Measurements from ENCODE around the gene STAU1.

DNA sequence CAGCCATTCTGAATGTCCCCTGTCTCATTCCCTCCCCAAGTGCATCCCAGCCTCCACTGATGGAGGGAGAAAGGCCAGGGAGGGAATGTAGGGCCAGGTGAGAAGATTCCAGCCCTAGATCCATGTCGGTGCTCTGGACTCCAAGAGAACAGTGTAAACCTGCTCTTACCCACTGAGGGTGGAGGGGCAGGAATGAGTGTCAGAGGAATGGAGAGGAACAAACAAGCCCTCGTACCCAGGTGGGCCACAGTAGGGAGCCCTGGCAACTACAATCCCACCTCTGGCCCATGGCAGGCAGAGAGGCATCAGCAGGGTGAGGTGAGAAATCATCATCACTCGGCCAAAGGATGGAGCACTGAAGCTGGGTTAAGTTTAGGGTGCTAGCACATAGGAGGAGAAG is 54.6 kb downstream of the STAU1 start:
- TF ChIP-seq EZH2 (IDR thresholded peaks at IDR 0.05) (no peak), POLR2AphosphoS5 (IDR thresholded peaks at IDR 0.05; ENCODE audit: borderline replicate concordance, low read depth, low read length) (no peak)
